GM12878 (cell line): ENCODE results near the gene C1orf52. TPM values are rescaled to one million over a fixed set of nuclear protein-coding genes. Genes with fewer than 3 reads are reported as not detected.

ENCODE experiments used
- ATAC-seq: fragments of 200-7000 bp; cut with Tn5 transposase; 3 replicates; pipeline ENCODE4 v1.9.1; 2020; ENCODE audit warnings: mild to moderate bottlenecking, moderate library complexity
- BruUV-seq: library from RNA; stranded (reverse); fragments of 400-500 nt; replicated peaks from 2 replicates; lab custom pipeline; 2021; lab: Mats Ljungman, UMichigan
- CTCF ChIA-PET: fragments of 300-600 bp; sonication (Branson Sonifier 250); formaldehyde crosslinking; extraction: SDS; loops from one replicate; lab custom pipeline; 2021; ENCODE audit warnings: inconsistent platforms; lab: Yijun Ruan, JAX
- POLR2A ChIA-PET: fragments of 350-600 bp; formaldehyde crosslinking; extraction: SDS; loops from one replicate; lab custom pipeline; 2021; ENCODE audit warnings: inconsistent platforms; lab: Charles Lee
- RAD21 ChIA-PET: fragments of 300-600 bp; sonication (Branson Sonifier 250); formaldehyde crosslinking; loops from one replicate; lab custom pipeline; 2023; ENCODE audit warnings: antibody characterized with exemption; ENCODE audit not compliant: unreplicated experiment; lab: Charles Lee
- SMC1A ChIA-PET: fragments of 300-600 bp; sonication (Branson Sonifier 250); formaldehyde crosslinking; loops from one replicate; lab custom pipeline; 2023; ENCODE audit not compliant: unreplicated experiment, uncharacterized antibody; lab: Charles Lee
- DNase-seq: peaks from one replicate; pipeline ENCODE4 v3.0.0-alpha.2; 2011; ENCODE audit warnings: low read depth, low spot score
- FAIRE-seq: peaks from 3 replicates; lab custom pipeline; 2011; peaks lifted over from hg19 to GRCh38; lab: Jason Lieb, UNC
- H2AFZ ChIP-seq: 2 replicates; pipeline ENCODE4 v1.6.0; 2011; ENCODE audit warnings: low read depth, low read length, control low read depth; ENCODE audit not compliant: control insufficient read depth
- H3K27ac ChIP-seq: 2 replicates; pipeline ENCODE4 v1.5.1; 2011; ENCODE audit warnings: control low read depth; ENCODE audit not compliant: control insufficient read depth, insufficient read depth
- H3K27me3 ChIP-seq, 2 experiments: replicated peaks in 1 of 2; 2 replicates each; pipeline versions ENCODE4 v1.6.0 to v1.6.1; 2011; ENCODE audit warnings: low read length in 1 of 2; ENCODE audit not compliant: control insufficient read depth in 2 of 2, insufficient read depth in 2 of 2
- H3K36me3 ChIP-seq, 2 experiments: 2 replicates each; pipeline ENCODE4 v1.5.1; 2011; ENCODE audit warnings: low read length in 1 of 2; ENCODE audit not compliant: control insufficient read depth in 2 of 2, insufficient read depth in 2 of 2
- H3K4me1 ChIP-seq: 2 replicates; pipeline ENCODE4 v1.6.1; 2011; ENCODE audit warnings: mild to moderate bottlenecking, low read length, moderate library complexity, mixed read lengths; ENCODE audit not compliant: control insufficient read depth, insufficient read depth
- H3K4me2 ChIP-seq: 2 replicates; pipeline ENCODE4 v1.6.0; 2011; ENCODE audit warnings: control low read depth; ENCODE audit not compliant: control insufficient read depth, insufficient read depth
- H3K4me3 ChIP-seq: fragments of 200-600 bp; sonication (generic); 2 replicates; pipeline ENCODE4 v1.5.1; 2016
- H3K79me2 ChIP-seq: 2 replicates; pipeline ENCODE4 v1.6.0; 2011; ENCODE audit warnings: low read length; ENCODE audit not compliant: control insufficient read depth, insufficient read depth
- H3K9ac ChIP-seq: 2 replicates; pipeline ENCODE4 v1.8.0; 2011; ENCODE audit warnings: low read length, control low read depth, mixed read lengths; ENCODE audit not compliant: control insufficient read depth, insufficient read depth
- H3K9me3 ChIP-seq: replicated peaks from 3 replicates; pipeline ENCODE4 v1.5.1; 2011; ENCODE audit warnings: mild to moderate bottlenecking, low read length; ENCODE audit not compliant: control insufficient read depth, insufficient read depth
- H4K20me1 ChIP-seq: 2 replicates; pipeline ENCODE4 v1.6.0; 2011; ENCODE audit not compliant: control insufficient read depth, insufficient read depth
- JUNB ChIP-seq: IDR thresholded peaks from 2 replicates; pipeline ENCODE4 v1.6.1; 2016; ENCODE audit warnings: antibody characterized with exemption, mild to moderate bottlenecking
- JUND ChIP-seq: IDR thresholded peaks from 2 replicates; pipeline ENCODE4 v1.6.1; 2012; ENCODE audit warnings: low read depth, mild to moderate bottlenecking, low read length, improper control_type of control experiment, moderate library complexity
- MYB ChIP-seq: fragments of 150-350 bp; IDR thresholded peaks from 2 replicates; pipeline ENCODE4 v1.6.1; 2014; ENCODE audit warnings: mild to moderate bottlenecking, low read depth, low read length, borderline replicate concordance
- NFIC ChIP-seq: IDR thresholded peaks from 2 replicates; pipeline ENCODE4 v1.6.1; 2012; ENCODE audit warnings: low read depth, mild to moderate bottlenecking, inconsistent platforms, low read length, moderate library complexity
- NFYA ChIP-seq: IDR thresholded peaks from 2 replicates; pipeline ENCODE4 v1.6.1; 2011; ENCODE audit warnings: low read depth, mild to moderate bottlenecking, low read length, improper control_type of control experiment, borderline replicate concordance
- NFYB ChIP-seq: IDR thresholded peaks from 2 replicates; pipeline ENCODE4 v1.6.1; 2011; ENCODE audit warnings: low read depth, mild to moderate bottlenecking, low read length, improper control_type of control experiment, moderate library complexity; ENCODE audit not compliant: insufficient read depth
- RCOR1 ChIP-seq: conservative IDR thresholded peaks from 2 replicates; pipeline ENCODE4 v1.6.1; 2012; ENCODE audit warnings: low read depth, low read length, improper control_type of control experiment
- STAT1 ChIP-seq: fragments of 450-650 bp; conservative IDR thresholded peaks from 2 replicates; pipeline ENCODE4 v1.6.1; 2014; ENCODE audit warnings: antibody characterized with exemption, mild to moderate bottlenecking
- WGBS: methylation state at CpG from one replicate; pipeline ENCODE4 v1.1.6; 2016; ENCODE audit warnings: low lambda C conversion rate; ENCODE audit not compliant: insufficient replicate concordance, insufficient coverage; ENCODE audit errors: missing lambda C conversion rate; 5-methylcytosine and 5-hydroxymethylcytosine counted together
- in situ Hi-C: fragments of 300-500 bp; cut with MboI; formaldehyde crosslinking; loops from 9 replicates; pipeline ENCODE4 v1.14.3; 2018; ENCODE audit warnings: mixed read lengths
- intact Hi-C: fragments of 100-400 bp; cut with micrococcal nuclease; formaldehyde crosslinking; loops from one replicate; pipeline ENCODE4 v1.14.2; 2022; ENCODE audit not compliant: unreplicated experiment
- polyA plus RNA-seq, 11 experiments: library from polyadenylated mRNA; depleted of rRNA in 4 of 11; unstranded in 6 of 11; stranded (reverse) in 5 of 11; fragments of >200 nt; fragmentation: Nextera tagmentation in 4 of 11; fragmentation: Illumina TruSeq in 1 of 11; extraction: Ambion mirVana in 4 of 11; extraction: Trizol in 1 of 11; gene quantifications; 1 replicate in 1 of 11; 2 replicates in 10 of 11; pipeline versions ENCODE4 v1.2.1 to v1.2.3, GENCODE V29; 2011 to 2016; ENCODE audit warnings: inconsistent platforms in 2 of 11, missing spikeins in 2 of 11, low read depth in 1 of 11
- total RNA-seq, 4 experiments: library from RNA; depleted of rRNA in 3 of 4; stranded (reverse); fragments of >200 nt in 3 of 4; fragmentation: Illumina TruSeq in 1 of 4; extraction: Trizol in 1 of 4; gene quantifications; 2 replicates each; pipeline versions ENCODE4 v1.2.1 to v1.2.3, GENCODE V29; 2013 to 2021
- TF ChIP-seq, protein P1 (sequence below): fragments of 450-650 bp; IDR thresholded peaks from 2 replicates; pipeline ENCODE4 v1.6.1; 2016; ENCODE audit warnings: mild to moderate bottlenecking
- TF ChIP-seq, protein P2 (sequence below): fragments of 450-650 bp; formaldehyde crosslinking; IDR thresholded peaks from 2 replicates; pipeline ENCODE4 v1.4.0; 2020; ENCODE audit warnings: mild to moderate bottlenecking, moderate library complexity
- TF ChIP-seq, protein P3 (sequence below): fragments of 450-650 bp; IDR thresholded peaks from 2 replicates; pipeline ENCODE4 v1.6.1; 2017; ENCODE audit warnings: borderline replicate concordance
- TF ChIP-seq, protein P4 (sequence below): IDR thresholded peaks from 2 replicates; pipeline ENCODE4 v1.6.1; 2012; ENCODE audit warnings: low read depth, low read length, improper control_type of control experiment
- TF ChIP-seq, protein P5 (sequence below): IDR thresholded peaks from 2 replicates; pipeline ENCODE4 v1.6.1; 2012; ENCODE audit warnings: low read length, inconsistent platforms
- TF ChIP-seq, protein P6 (sequence below): fragments of 450-650 bp; IDR thresholded peaks from 2 replicates; pipeline ENCODE4 v1.6.1; 2014; ENCODE audit warnings: mild to moderate bottlenecking

Gene C1orf52
- total and polyA plus RNA-seq, 10 of the 15 experiments (the other 5 are each of a cell fraction or from before 2014, with no cell fraction given) = 9.4 to 39.5 (median 17.6) TPM

DNA sequence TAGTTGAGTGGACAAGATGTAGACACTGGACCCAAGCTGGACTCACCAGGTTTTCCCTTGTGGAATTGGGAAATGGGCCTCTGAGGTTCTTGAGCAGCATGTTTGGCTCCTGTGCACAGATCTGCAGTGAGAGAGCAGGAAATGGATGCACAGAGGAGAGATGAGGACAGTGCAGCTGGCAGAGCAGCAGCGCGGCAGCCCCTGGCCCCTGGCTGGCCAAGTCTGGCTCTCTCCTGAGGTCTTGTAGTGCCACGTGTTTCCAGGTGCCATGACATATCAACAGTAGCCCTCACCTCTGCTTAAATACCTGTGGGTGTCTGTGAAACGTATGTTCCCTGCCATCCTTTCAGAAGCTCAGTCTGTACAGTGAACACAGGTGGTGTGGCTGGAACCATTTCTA lies 36.2 kb upstream of the C1orf52 start:
- Histone ChIP-seq H3K9ac (no peak overlapping the region), H3K36me3 (no peaks in the 10 kb centered on the region), H4K20me1 (no peaks in the 10 kb centered on the region), H3K27me3 (no peaks in the 10 kb centered on the region), H3K4me1 (peaks cover 6% of the 10 kb centered on the region), H3K4me3 (no peak overlapping the region), H2AFZ (no peak overlapping the region), H3K79me2 (no peaks in the 10 kb centered on the region), H3K4me2 (no peak overlapping the region), H3K27ac (no peak overlapping the region), H3K9me3 (no peaks in the 10 kb centered on the region)
- ChIA-PET SMC1A (no interaction called here), CTCF (interaction anchor here (0.7 to 3.4 kb wide), 3 partner anchors 19 to 352 kb away, joined by 3 to 13 read pairs (median 3); partner anchors contain the start of gene BCL10), POLR2A (interaction anchor here (0.6 to 0.7 kb wide), 2 partner anchors 43 to 373 kb away, joined by 4 to 5 read pairs; no protein-coding TSS in a partner anchor), RAD21 (interaction anchor here (0.7 kb wide), 2 partner anchors 578 to 712 kb away, joined by 3 read pairs; no protein-coding TSS in a partner anchor)
- in situ Hi-C loops = no loop called here
- no peak for ATAC-seq
- intact Hi-C loops = no loop called here
- BruUV-seq = no TSS peak
- WGBS = 86% methylated on average over 4 of the region's 4 CpGs
- no peak for DNase-seq
- FAIRE-seq = no peak
- no peak for TF ChIP-seq NFYA
- TF ChIP-seq, protein P1, sequence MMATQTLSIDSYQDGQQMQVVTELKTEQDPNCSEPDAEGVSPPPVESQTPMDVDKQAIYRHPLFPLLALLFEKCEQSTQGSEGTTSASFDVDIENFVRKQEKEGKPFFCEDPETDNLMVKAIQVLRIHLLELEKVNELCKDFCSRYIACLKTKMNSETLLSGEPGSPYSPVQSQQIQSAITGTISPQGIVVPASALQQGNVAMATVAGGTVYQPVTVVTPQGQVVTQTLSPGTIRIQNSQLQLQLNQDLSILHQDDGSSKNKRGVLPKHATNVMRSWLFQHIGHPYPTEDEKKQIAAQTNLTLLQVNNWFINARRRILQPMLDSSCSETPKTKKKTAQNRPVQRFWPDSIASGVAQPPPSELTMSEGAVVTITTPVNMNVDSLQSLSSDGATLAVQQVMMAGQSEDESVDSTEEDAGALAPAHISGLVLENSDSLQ = no peak
- TF ChIP-seq, protein P2, sequence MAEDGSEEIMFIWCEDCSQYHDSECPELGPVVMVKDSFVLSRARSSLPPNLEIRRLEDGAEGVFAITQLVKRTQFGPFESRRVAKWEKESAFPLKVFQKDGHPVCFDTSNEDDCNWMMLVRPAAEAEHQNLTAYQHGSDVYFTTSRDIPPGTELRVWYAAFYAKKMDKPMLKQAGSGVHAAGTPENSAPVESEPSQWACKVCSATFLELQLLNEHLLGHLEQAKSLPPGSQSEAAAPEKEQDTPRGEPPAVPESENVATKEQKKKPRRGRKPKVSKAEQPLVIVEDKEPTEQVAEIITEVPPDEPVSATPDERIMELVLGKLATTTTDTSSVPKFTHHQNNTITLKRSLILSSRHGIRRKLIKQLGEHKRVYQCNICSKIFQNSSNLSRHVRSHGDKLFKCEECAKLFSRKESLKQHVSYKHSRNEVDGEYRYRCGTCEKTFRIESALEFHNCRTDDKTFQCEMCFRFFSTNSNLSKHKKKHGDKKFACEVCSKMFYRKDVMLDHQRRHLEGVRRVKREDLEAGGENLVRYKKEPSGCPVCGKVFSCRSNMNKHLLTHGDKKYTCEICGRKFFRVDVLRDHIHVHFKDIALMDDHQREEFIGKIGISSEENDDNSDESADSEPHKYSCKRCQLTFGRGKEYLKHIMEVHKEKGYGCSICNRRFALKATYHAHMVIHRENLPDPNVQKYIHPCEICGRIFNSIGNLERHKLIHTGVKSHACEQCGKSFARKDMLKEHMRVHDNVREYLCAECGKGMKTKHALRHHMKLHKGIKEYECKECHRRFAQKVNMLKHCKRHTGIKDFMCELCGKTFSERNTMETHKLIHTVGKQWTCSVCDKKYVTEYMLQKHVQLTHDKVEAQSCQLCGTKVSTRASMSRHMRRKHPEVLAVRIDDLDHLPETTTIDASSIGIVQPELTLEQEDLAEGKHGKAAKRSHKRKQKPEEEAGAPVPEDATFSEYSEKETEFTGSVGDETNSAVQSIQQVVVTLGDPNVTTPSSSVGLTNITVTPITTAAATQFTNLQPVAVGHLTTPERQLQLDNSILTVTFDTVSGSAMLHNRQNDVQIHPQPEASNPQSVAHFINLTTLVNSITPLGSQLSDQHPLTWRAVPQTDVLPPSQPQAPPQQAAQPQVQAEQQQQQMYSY (CRISPR knock-in tag) = no peak
- TF ChIP-seq, protein P3, sequence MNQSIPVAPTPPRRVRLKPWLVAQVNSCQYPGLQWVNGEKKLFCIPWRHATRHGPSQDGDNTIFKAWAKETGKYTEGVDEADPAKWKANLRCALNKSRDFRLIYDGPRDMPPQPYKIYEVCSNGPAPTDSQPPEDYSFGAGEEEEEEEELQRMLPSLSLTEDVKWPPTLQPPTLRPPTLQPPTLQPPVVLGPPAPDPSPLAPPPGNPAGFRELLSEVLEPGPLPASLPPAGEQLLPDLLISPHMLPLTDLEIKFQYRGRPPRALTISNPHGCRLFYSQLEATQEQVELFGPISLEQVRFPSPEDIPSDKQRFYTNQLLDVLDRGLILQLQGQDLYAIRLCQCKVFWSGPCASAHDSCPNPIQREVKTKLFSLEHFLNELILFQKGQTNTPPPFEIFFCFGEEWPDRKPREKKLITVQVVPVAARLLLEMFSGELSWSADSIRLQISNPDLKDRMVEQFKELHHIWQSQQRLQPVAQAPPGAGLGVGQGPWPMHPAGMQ = no peak
- no peak for TF ChIP-seq NFYB
- TF ChIP-seq, protein P4, sequence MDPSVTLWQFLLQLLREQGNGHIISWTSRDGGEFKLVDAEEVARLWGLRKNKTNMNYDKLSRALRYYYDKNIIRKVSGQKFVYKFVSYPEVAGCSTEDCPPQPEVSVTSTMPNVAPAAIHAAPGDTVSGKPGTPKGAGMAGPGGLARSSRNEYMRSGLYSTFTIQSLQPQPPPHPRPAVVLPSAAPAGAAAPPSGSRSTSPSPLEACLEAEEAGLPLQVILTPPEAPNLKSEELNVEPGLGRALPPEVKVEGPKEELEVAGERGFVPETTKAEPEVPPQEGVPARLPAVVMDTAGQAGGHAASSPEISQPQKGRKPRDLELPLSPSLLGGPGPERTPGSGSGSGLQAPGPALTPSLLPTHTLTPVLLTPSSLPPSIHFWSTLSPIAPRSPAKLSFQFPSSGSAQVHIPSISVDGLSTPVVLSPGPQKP = no peak
- TF ChIP-seq, protein P5, sequence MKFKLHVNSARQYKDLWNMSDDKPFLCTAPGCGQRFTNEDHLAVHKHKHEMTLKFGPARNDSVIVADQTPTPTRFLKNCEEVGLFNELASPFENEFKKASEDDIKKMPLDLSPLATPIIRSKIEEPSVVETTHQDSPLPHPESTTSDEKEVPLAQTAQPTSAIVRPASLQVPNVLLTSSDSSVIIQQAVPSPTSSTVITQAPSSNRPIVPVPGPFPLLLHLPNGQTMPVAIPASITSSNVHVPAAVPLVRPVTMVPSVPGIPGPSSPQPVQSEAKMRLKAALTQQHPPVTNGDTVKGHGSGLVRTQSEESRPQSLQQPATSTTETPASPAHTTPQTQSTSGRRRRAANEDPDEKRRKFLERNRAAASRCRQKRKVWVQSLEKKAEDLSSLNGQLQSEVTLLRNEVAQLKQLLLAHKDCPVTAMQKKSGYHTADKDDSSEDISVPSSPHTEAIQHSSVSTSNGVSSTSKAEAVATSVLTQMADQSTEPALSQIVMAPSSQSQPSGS = no peak
- no peak for TF ChIP-seq STAT1
- no peak for TF ChIP-seq NFIC
- TF ChIP-seq MYB = no peak
- TF ChIP-seq, protein P6, sequence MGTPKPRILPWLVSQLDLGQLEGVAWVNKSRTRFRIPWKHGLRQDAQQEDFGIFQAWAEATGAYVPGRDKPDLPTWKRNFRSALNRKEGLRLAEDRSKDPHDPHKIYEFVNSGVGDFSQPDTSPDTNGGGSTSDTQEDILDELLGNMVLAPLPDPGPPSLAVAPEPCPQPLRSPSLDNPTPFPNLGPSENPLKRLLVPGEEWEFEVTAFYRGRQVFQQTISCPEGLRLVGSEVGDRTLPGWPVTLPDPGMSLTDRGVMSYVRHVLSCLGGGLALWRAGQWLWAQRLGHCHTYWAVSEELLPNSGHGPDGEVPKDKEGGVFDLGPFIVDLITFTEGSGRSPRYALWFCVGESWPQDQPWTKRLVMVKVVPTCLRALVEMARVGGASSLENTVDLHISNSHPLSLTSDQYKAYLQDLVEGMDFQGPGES = no peak
- no peak for TF ChIP-seq JUNB
- no peak for TF ChIP-seq JUND
- no peak for TF ChIP-seq RCOR1
